GM18520 (cell line): ENCODE data around the gene THEM5.

Experiments
- ATAC-seq: cut with Tn5 transposase; IDR thresholded peaks from one replicate; pipeline ENCODE4 v1.9.1; 2021; ENCODE audit not compliant: unreplicated experiment

Gene THEM5

DNA sequence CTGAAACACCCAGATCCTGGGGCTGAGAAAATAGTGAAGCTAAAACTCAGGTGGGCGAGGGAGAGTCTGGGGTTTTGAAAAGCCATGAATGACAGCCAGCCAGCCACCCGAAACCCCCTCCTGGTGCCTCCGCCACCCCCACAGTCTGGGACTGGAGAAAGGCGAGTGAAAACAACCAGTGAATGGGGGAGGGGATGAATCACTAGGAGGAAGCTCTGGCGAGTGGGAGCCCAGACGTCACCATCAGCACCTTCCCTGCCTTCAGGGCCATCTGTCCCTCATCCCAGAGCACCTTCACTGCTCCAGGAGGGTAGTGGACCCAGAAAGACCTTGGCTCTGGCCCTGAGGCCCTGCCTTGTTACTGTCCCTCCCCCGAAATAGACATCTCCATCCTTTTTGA lies 31.1 kb downstream of the THEM5 start:
- ATAC-seq = no peak

DNA sequence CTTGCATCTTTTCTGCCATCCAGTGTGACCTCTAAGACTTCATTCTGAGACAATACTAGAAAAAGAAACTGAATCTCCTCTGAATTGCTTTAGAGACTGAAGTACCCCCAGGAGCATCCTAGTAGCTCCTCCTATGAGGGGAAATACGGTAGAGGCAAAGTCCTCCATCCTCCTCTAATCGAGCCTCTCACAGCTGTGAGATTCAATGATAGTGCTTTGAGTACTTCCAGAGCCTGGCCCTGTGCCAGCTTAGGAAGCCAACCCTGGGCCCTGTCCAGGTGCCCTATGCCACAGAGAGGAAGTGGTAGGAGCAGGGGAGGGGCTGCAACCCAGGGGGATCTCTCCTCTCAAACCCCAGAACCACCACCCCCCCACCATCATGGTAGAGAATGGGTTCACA lies 32.6 kb downstream of the THEM5 start:
- no peak for ATAC-seq

DNA sequence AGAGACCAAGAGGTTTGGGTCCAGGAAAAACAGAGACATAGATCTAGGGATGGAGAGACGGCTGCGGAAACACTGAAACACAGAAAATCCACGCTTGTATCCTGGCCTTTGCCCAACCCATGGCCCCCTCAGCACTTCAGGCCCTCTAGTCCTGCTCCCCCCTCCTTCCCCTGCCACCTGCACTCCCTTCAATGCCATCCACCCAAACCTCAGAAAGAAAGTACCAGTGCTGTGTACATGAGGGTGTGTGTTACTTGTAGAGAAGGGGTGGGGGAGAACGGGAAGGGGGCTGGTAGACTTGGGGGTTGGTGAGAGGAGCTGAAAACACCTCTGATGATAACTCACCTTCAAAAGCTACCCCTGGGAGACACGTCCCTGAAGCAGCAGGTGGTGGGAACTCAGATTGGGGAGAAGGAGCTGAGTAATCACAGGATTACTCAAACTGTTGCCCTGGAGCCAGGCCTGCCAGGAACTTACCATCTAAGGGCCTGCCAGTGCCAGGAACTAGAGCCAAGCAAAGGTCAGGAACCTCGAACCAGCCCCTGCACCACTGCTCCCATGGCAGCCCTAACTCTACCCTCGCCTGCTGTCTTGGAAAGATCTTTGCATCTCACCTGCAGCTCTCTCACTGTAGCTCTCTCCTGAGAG lies 33.4 kb downstream of the THEM5 start:
- no peak for ATAC-seq

DNA sequence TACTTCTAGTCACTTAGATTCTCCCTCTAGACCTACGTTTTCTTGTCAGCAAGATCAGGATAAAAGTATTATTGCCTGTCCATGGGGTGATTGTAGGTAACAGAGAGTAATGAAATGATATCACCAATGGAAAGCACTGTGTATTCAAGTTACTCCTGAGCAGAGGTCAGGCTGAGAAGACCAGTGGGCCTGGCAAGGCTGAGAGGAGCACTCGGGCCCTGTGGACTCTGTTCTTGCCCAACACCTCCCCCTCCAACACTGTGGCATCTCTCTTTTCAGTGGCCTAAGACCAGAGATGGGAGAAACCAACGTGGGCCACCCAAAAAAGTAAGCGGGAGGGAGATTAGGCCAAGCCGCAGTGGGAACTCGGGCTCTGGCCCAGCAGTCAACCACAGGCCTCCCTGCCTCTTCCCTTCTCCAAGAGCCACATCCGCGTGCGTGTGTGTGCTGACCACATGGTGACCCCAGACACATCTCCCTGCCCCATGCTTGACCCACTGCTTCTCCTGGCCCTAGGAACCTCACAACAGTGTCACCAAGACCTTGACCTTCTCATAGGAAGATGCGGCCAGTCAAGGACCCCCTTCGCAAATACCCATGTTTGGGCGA lies 34.2 kb downstream of the THEM5 start:
- ATAC-seq = no peak

DNA sequence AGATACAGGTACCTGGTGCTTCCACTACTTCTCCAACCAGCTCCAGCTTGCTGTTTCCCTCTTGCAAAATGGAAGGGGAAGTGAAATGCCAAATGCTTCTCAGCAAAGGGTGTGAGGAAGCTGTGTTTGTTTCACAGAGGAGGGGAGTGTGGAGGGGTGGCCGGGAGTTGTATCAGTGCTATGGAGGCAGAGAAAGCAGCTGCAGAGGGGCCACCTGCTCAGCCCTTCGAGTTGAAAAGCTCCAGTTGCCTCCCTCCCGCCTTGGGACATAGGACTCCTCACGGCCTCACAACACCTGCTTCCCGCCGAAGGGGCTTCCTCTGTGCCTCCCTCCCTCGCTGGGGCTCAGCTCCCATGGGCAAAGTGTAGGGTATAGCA lies 36.2 kb downstream of the THEM5 start:
- no peak for ATAC-seq

DNA sequence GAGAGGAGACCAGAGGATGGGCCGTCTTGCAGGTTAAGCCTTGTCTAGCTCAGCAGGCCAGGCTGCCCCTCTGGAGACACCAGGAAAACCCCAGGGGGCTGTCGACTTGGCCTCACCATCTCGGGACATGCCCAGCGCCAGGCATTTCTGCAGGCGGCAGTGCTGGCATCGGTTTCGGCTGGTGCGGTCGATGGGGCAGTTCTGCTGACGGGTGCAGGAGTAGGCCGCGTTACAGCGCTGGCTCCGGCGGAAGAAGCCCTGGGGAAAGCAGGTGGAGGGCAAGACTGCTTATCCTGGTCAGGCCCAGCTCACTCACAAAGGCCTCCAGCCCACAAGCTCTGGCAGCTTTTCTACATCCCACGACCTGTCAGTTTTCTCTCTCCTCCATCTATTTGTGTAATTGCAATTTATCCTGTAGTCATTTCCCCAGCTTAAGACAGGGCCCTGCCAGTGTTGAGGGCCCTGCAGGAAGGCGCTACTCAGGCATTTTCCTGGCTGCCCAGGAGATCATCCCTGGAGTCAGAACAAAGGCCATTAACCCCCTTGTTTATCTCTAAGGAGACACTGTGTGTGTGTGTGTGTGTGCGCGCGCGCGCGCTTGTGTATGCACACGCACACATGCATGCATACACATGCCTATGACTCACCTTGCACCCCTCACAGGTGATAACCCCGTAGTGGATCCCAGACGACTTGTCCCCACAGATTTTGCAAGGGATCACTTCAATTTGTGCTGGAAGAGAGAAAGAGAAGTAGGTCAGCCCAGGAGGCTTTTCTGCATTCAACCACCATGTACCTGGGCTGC lies 36.8 kb downstream of the THEM5 start:
- no peak for ATAC-seq

DNA sequence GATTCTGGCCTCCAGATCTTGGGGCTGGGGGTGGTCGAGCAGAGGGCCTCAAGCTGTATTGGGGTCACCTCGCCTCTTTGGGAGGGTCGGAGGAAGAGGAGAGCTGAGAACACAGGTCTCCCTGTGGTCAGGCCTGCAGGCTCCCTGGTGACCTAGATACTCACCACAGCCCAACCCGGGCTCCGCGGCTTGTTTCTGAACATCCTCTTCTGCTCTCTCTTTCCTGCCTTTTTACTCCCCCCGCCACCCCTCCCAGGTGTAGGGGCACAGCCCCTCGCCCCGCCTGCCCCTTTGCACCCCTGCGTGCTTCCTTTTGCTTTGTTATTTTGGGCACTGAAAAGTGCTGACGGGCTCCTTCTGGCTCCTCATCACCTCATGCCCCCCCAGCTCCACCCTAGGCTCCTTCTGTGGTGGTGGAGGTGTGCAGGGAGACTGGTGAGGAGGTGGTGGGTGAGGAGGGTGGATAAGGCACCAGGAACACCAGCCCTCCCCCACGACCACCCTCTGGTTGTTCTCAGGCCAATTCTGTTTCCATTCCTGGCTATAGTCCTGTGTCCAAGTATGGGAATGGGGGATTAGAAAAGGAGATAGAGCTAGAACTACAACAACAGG lies 37.7 kb downstream of the THEM5 start:
- no peak for ATAC-seq

DNA sequence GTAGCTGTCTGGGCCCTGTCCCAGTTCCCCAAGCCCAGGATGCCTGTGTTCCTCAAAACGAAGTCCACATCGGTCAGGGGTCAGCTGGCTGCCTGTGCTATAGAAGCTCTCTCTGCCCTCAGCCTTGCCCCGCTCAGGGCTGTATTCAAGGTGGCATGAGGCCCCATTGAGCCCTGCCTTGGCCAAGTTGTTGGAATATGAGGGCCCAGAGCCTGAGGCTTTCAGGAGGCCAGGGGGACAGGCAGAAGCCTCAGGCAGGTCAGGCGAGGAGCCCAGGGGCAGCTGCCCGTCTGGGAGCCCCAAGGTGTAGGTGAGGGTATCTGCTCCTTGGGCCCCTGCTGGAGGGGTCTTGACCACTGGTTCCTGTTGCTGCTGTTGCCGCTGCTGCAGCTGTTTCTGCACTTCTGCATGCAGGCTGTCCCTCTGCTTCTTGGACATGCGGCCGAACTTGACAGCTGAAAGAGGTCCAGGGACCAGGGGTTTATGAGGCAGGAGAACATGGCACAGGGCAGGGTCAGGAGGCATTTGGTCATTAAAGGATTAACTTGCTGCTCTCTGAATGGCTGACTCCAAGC lies 38.5 kb downstream of the THEM5 start:
- ATAC-seq = no peak

DNA sequence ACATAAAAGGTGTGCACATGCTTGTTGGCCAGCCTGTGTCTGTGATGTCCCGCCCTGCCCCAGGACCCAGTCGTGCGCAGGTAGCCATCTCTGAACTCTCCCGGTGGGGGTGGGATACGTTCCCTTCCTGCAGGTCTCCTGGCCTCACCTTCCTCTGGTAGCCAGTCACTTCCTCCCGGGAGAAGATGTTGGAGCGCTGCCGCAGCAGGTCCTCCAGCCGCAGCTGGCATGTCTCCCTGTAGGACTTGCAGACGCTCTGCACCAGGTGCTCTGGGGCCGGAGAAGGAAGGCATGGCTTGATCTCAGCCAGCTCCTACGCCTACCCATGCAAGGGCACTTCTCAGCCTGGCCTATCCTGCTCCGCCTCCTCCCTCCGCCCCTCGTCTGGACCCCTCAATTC lies 39.1 kb downstream of the THEM5 start:
- ATAC-seq = no peak

DNA sequence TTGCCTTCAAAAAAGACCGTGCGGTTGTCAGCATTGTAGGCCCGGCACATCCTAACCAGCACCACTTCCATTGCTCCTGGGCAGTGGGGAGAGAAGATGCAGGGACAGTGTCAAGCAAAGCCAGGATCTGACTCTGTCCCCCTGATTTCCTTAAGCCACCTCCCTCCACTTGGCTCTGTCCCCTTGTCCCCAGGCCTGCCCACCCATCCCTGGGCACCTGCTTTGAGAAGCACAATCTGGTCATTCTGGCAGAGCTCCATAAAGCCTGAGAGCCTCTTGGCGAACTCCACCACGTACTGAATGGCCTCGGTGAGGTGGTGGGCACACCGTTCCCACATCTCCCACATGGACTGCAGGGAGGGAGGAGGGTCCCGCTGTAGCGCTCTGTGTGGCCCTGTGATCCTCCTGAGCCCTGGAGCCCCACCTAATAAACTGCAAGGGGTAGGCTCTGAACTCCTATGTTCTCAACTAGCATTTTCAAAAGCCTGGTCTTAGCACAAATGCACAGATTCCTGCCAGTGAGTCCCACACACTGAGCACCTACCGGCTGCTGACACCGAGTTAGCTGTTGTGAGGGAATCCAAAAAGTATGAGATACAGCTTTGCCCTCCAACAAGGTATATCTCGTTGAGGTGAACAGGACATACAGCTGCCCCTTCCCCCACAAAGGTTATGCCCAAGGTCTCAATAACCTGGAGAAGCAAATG lies 40.1 kb downstream of the THEM5 start:
- no peak for ATAC-seq

DNA sequence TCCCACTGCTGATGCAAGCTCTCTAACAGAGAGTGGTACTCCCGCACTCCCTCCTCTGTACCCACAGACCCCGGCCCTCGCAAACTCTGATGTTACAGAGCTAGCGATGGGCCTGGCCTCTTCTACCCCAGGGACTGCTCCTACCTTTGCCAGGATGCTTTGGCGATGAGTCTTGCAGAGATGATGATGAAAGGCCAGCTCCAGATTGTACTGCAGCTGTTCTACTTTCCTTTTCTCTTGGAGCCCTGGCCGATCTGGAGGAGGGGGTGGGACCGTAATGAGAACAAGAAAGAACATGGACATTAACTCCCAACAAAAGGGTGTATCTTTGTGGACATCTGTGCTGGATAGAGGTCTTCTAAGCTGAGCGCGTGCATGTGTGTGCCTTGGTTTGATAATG lies 42.3 kb downstream of the THEM5 start:
- no peak for ATAC-seq

DNA sequence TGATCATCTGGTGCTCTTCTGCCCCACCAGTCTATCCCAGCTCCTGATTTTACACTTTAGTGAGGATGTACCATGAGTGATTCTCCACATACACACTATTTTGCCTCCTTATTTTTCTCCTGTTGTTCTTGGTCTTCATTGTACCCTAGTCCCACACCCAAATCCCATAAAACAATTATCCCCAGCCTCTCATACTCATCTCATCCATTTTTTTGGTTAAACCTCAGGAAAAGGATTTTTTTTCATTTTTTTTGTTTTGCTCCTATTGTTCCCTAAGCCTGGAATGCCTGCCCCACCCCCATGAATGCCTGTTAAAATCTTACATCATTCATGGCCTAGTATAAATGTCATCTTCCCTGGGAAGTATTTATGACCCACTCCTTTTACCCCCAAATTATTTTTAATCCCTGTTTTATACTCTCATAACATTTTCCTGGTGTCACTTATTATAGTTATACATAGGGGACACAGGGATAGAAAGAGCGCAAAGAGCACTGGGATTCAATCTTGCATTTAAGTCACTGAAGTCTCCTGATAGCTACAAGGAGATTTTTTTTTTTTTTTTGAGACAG lies 43.4 kb downstream of the THEM5 start:
- no peak for ATAC-seq

DNA sequence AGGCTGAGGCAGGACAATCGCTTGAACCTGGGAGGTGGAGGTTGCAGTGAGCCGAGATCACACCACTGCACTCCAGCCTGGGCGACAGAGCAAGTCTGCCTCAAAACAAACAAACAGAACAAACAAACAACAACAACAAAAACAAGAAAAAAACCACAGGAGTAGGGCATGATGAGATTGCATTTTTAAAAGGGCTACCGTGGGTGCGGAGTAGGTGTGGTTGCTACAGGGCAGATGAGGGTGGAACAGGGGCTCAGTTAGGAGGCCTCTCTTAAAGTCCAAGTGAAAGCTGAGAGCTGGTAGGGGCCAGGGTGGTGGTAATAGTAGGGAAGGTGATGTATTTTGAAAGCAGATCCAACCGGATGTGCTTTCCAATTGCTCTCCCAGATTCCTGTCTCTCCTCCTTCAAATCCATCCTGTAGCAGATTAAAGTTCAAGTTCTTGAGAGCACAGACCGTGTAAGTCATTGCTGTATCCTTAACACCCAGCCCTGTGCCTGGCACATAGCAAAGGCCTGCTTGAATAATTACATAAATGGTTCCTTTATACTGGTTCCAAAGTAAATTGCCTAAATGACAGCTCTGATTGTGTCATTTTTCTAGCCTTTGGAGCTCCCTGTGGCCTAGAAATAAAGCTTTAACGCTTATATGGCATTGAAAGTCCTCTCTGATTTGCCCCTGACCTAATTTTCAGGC lies 44.1 kb downstream of the THEM5 start:
- no peak for ATAC-seq

DNA sequence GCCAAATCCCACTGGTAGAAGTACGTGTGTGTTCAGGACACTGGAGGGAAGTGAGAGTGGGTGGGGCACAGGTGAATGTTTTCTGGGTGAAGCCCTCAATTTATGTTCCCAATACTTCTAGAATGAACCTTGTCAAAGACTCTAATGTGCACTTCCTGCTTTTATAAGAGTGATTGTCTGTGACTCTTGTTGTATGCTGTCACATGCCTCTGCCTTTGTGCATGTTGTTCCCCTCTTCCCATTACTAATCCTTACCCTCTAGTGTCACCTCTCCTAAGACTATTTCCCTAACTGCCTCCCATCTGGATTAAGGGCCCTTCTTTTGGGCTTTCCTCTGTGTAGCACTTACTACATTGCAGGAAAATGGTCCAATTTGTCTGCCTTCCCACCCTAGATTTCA lies 45.7 kb downstream of the THEM5 start:
- no peak for ATAC-seq

DNA sequence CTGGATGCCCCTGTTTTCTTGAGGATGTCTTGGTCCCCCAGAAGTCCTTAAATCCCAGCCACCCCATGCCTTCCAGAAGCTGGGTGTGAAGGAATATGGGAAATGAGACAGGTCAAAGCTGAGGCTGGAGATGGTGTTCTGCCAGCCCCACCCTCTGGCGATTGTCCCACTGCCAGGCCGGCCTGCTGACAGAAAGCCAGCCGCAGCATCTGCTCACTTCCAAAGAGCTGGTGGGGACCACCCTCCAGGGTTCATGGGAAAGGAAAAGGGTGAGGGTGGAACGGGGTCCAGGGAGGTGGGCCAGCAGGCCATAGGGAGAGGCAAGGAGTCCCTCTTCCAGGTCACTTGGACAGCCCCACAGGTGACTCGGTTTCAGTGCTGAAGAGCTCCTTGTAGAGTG lies 46.4 kb downstream of the THEM5 start:
- no peak for ATAC-seq

DNA sequence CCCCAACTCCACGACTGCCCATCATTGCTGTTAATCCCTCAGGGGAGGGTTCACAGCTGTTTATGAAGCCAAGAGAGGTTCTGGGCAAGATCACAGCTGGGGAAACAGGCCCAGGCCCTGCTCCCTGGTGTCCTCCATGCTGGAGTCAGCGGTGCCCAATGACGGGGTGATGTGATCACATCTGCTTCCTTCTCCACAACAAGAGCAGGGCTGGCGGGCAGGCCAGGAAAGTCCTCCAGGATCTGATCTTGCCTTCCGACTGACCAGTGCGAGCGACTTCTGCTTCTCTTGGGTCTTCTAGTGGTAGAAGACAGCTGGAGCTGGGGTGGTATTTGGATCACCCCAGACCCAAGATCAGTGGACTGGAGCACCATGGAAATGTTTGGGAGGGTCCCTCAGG lies 47.3 kb downstream of the THEM5 start:
- no peak for ATAC-seq

DNA sequence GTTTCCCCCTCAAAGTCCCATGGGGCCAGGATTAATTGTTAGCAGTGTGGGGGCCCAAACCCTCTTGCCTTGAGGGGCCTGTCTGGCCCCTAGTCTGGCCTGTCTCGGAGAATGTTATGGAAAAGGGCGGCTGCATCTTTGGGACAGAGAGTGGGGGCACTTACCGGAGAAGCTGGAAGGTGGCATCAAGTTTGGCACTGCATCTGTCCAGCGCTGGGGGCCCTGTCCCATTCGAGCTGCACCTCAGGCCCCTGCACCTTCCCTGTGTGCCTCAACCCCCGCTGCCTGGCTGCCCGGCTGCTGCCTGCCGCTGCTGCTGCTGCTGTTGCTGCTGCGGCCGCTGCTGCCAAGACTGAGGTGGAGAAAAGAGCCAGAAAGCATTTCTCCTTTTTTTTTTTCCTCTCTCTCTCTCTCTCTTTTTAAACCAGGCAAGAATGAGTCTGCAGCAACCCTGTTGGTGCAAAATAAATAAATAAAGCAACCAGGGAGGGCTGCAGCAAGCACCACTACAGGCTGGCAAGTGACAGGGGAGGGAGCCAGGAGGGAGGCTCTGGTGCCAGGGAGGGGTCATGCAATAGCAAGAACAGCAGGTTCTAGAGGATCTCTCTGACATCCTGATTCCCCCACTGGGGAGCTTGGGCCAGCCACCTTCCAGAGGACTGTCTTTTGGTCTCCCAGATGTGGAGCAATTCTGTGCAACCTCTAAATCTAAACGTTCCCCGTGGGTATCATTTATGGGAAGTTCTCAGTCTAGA lies 48.3 kb downstream of the THEM5 start, which contains the start of gene LINGO4:
LINGO4 (minus strand) TSS at position 354 of the 755 bp plus-strand sequence. CDS start 2,715 bp downstream, outside the sequence.
- ATAC-seq = no peak

DNA sequence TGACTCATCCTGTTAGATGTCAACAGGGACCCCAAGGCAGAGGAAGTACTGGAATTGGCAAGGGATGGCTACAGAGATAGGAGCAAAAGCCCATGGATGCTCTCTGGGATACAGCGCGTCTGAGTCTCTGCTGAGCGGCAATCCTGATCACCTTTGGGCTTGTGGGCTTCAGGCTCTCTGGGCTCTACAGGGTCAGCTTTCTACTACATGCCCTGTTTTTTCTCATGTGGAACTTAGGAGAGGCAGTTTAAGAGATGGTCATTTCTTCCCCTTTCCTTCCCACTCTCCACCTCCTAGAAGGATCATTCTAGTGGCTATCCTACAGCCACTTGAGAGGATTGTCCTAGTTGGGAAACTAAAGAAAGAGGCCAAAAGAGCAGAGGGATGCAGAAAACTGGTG lies 49.6 kb downstream of the THEM5 start:
- ATAC-seq = no peak

DNA sequence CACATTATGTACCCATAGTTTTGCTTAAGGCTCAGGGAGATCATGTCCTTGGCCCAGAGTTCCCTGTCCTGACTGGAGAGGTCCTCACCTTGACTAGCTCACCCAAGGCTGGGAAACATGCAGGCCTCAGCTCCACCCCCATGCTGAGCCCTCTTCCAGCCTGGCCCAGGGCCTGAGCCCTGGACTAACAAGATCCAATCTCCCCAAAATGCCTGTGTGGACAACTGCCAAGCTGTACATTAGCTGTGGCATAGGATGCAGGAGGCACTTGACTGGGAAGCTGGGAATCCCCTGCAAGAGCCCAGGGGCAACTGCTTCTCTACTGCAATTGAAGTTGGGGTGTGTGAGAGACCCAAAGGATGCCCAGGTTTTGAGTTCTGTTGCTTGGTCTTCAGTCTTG lies 50.3 kb downstream of the THEM5 start:
- no peak for ATAC-seq
